GM13977 (cell line): ENCODE results near the gene MPP3.

Experiments used
- DNase-seq: peaks from one replicate; pipeline ENCODE4 v3.0.0; 2012; ENCODE audit warnings: low spot score
- in situ Hi-C: fragments of 300-500 bp; cut with MboI; formaldehyde crosslinking; loops from one replicate; pipeline ENCODE4 v1.12.0; 2022; ENCODE audit warnings: low sequenced_read_pairs, low pct_unique_long_range_greater_than_20kb, mixed read lengths, inconsistent platforms; ENCODE audit not compliant: unreplicated experiment
- TF ChIP-seq, protein P1 (sequence below): IDR thresholded peaks from 2 replicates; pipeline ENCODE4 v1.5.1; 2012; ENCODE audit warnings: mild to moderate bottlenecking, control low read depth; ENCODE audit not compliant: insufficient read depth; ENCODE audit errors: extremely low read depth, missing control alignments

Gene MPP3

DNA sequence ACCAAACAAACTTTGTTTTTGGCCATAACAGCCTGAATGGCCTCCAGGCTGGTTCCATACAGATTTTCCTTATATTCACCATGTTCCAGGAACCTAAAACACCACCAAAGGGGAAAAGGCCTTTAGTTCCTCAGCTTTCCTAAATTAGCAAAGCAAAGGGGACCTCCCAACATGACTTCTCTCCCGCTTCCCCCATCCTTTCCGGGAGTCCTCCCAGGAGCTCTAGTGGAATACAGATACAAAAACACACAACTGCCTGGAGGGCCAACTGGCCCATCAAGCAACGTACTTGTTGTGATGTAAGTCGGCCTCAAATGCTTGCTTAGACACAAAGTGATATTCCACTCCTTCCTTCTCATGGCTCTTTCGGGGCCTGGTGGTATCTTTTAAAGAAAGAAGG is 22.1 kb downstream of the MPP3 start:
- TF ChIP-seq, protein P1, sequence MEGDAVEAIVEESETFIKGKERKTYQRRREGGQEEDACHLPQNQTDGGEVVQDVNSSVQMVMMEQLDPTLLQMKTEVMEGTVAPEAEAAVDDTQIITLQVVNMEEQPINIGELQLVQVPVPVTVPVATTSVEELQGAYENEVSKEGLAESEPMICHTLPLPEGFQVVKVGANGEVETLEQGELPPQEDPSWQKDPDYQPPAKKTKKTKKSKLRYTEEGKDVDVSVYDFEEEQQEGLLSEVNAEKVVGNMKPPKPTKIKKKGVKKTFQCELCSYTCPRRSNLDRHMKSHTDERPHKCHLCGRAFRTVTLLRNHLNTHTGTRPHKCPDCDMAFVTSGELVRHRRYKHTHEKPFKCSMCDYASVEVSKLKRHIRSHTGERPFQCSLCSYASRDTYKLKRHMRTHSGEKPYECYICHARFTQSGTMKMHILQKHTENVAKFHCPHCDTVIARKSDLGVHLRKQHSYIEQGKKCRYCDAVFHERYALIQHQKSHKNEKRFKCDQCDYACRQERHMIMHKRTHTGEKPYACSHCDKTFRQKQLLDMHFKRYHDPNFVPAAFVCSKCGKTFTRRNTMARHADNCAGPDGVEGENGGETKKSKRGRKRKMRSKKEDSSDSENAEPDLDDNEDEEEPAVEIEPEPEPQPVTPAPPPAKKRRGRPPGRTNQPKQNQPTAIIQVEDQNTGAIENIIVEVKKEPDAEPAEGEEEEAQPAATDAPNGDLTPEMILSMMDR: no peak
- in situ Hi-C loops: no loop called here
- DNase-seq: no peak

GRCh38 chr17:43810226-43810715 is 22.7 kb downstream of the MPP3 start:
- TF ChIP-seq, protein P1: no peak
- in situ Hi-C loops: no loop called here
- DNase-seq: no peak

GRCh38 chr17:43809121-43809520 is 23.8 kb downstream of the MPP3 start:
- in situ Hi-C loops: no loop called here
- TF ChIP-seq, protein P1: no peak
- DNase-seq: no peak

- TF ChIP-seq, protein P1: no peak
- in situ Hi-C loops: no loop called here
- DNase-seq: no peak
Observed at GRCh38 chr17:43808076-43808475, 24.9 kb downstream of the MPP3 start.

GRCh38 chr17:43805117-43805516 is 27.8 kb downstream of the MPP3 start:
- no peak for DNase-seq
- in situ Hi-C loops: no loop called here
- TF ChIP-seq, protein P1: no peak

GRCh38 chr17:43803758-43804157 is 29.2 kb downstream of the MPP3 start:
- in situ Hi-C loops: no loop called here
- no peak for DNase-seq
- TF ChIP-seq, protein P1: no peak

- DNase-seq: no peak
- TF ChIP-seq, protein P1: no peak
- in situ Hi-C loops: no loop called here
Observed at GRCh38 chr17:43801844-43802243, 31.1 kb downstream of the MPP3 start.
